Esophagus squamous epithelium (tissue), 5 donors: ENCODE results near the gene C16orf74. TPM values are rescaled to one million over a fixed set of nuclear protein-coding genes. Genes with fewer than 3 reads are reported as not detected.

ENCODE experiments used
- DNase-seq: peaks from one replicate; lab custom pipeline; 2025; lab: John Stamatoyannopoulos, UW
- H3K27ac ChIP-seq, 4 donors: fragments of 200-600 bp; sonication (generic); one replicate each; pipeline ENCODE4 v1.5.1; 2016 to 2019; ENCODE audit warnings: mild to moderate bottlenecking in 1 of 4
- H3K27me3 ChIP-seq, 4 donors: fragments of 200-600 bp; sonication (generic); 1 replicate in 3 of 4; 2 replicates in 1 of 4; pipeline versions ENCODE4 v1.5.1 to v1.6.0; 2017 to 2021; ENCODE audit warnings: antibody characterized with exemption in 1 of 4
- H3K36me3 ChIP-seq, 3 donors: fragments of 200-600 bp; sonication (generic); one replicate each; pipeline ENCODE4 v1.5.1; 2016 to 2019
- H3K4me1 ChIP-seq, 3 donors: fragments of 200-600 bp; sonication (generic); one replicate each; pipeline ENCODE4 v1.5.1; 2017 to 2019
- H3K4me3 ChIP-seq, 4 donors: fragments of 200-600 bp; sonication (generic); 1 replicate in 3 of 4; 2 replicates in 1 of 4; pipeline ENCODE4 v1.5.1; 2016 to 2019; ENCODE audit warnings: mild to moderate bottlenecking in 2 of 4, moderate library complexity in 1 of 4
- H3K9me3 ChIP-seq, 3 donors: fragments of 200-600 bp; sonication (generic); one replicate each; pipeline ENCODE4 v1.5.1; 2016 to 2019
- POLR2A ChIP-seq, 4 donors: fragments of 450-650 bp; IDR thresholded peaks; one replicate each; pipeline ENCODE4 v1.6.1; 2017; ENCODE audit warnings: antibody characterized with exemption in 4 of 4, mild to moderate bottlenecking in 4 of 4, moderate library complexity in 3 of 4
- WGBS, 2 donors: methylation state at CpG; one replicate each; pipeline ENCODE4 v1.1.5; 2018; 5-methylcytosine and 5-hydroxymethylcytosine counted together
- intact Hi-C: fragments of 100-400 bp; cut with DNase I; formaldehyde crosslinking; loops from one replicate; pipeline ENCODE4 v1.15.0; 2022
- total RNA-seq, 4 donors: library from RNA; depleted of rRNA; stranded (reverse); fragments of >200 nt; gene quantifications; one replicate each; pipeline ENCODE4 v1.1.0, GENCODE V29; 2016
- TF ChIP-seq, protein P1 (sequence below), 6 experiments: fragments of 450-650 bp in 4 of 6; fragments of 200-600 bp in 2 of 6; sonication (generic) in 2 of 6; IDR thresholded peaks; one replicate each; pipeline ENCODE4 v1.5.1; 2016 to 2019; ENCODE audit warnings: antibody characterized with exemption in 6 of 6, mild to moderate bottlenecking in 4 of 6, moderate library complexity in 4 of 6
- donor health status: DM: yes; HTN: yes; CAD: no.

The C16orf74 gene
- total RNA-seq, 4 donors from 2014 or later = 3.8 to 24.8 (median 6.4) TPM

DNA sequence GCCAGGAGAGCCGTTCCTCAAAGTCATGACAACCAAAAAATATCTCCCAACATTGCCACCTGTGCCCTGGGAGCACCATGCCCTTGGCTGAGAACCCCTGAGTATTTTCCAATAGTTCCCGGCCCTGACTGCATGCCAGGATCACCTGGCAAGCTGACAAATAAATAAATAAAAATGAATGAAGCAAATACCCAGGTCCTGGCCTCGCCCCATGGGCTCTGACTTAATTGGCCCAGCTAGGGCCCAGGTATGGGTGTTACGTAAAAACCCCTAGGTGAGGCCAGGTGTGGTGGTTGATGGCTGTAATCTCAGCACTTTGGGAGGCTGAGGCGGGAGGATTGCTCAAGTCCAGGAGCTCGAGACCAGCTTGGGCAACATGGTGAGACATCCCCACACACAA, 2.7 kb upstream of the C16orf74 start:
- intact Hi-C loops = no loop called here
- no peak overlapping the region for H3K4me3 ChIP-seq
- H3K4me1 ChIP-seq = peaks cover 32 to 54% (median 35%) of the 10 kb centered on the region in 3 donors
- no peak for DNase-seq
- peaks cover 0 to 37% (median 0%) of the 10 kb centered on the region in 4 donors for H3K27me3 ChIP-seq
- no peak overlapping the region for H3K27ac ChIP-seq
- WGBS, 2 donors = 38 to 63% methylated on average over 4 of the region's 6 CpGs
- H3K36me3 ChIP-seq = no peaks in the 10 kb centered on the region
- no peaks in the 10 kb centered on the region for H3K9me3 ChIP-seq
- TF ChIP-seq POLR2A (IDR thresholded peaks at IDR 0.05) = no peak
- TF ChIP-seq, protein P1, sequence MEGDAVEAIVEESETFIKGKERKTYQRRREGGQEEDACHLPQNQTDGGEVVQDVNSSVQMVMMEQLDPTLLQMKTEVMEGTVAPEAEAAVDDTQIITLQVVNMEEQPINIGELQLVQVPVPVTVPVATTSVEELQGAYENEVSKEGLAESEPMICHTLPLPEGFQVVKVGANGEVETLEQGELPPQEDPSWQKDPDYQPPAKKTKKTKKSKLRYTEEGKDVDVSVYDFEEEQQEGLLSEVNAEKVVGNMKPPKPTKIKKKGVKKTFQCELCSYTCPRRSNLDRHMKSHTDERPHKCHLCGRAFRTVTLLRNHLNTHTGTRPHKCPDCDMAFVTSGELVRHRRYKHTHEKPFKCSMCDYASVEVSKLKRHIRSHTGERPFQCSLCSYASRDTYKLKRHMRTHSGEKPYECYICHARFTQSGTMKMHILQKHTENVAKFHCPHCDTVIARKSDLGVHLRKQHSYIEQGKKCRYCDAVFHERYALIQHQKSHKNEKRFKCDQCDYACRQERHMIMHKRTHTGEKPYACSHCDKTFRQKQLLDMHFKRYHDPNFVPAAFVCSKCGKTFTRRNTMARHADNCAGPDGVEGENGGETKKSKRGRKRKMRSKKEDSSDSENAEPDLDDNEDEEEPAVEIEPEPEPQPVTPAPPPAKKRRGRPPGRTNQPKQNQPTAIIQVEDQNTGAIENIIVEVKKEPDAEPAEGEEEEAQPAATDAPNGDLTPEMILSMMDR (IDR thresholded peaks at IDR 0.05) = no peak

DNA sequence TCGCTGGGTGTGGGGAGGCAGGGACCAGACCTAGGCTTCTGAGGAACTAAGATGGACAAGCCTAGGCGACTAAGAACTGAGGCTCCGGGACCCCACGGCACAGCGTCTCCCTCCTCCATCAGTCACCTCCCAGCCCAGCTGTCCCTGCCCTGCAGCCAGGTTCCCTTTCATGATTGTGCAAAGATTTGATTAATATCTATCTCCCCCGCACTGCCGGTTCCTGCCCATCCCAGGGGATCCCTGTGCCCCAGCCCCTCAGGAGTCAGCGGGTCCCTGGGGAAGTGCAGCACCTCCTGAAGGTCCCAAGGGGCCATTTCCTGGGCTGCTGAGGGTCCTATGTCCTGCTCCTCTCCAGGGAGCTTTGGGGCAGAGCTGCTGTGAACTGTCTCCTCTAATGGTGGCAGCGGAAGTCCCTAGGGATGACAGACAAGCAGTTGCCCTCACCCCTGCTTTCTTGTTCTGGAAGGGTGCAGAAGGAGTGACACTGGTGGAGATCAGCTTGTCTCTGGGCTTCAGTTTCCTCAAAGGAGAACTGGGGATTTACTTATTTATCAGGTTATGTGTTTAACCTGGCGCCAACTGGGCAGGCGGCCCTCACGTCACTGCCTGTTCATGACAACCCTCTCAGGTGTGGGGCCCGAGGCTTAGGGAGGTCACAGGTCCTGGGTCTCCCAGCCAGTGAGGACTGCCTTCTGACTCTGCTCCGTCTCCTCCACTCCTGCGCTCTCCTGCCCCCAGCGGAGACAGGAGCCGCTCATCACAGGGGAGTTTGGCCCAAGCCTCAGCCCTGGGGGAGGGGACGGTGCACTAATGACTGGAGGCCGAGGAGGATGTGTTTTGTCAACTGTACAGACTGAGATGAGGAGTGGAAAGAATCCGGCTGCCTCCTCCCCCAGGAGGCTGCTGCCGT, 1.9 kb upstream of the C16orf74 start:
- no peak for DNase-seq
- TF ChIP-seq, protein P1 (IDR thresholded peaks at IDR 0.05) = peak in 1 of 6 experiments; percentile 44
- no peak for TF ChIP-seq POLR2A (IDR thresholded peaks at IDR 0.05)
- intact Hi-C loops = no loop called here
- Histone ChIP-seq H3K36me3 (no peaks in the 10 kb centered on the region), H3K27ac (no peak overlapping the region), H3K27me3 (peaks cover 0 to 35% (median 0%) of the 10 kb centered on the region in 4 donors), H3K4me1 (peaks cover 32 to 54% (median 35%) of the 10 kb centered on the region in 3 donors), H3K4me3 (no peak overlapping the region), H3K9me3 (no peaks in the 10 kb centered on the region)
- 35 to 52% methylated on average over 8 to 13 of the region's 21 CpGs for WGBS, 2 donors

DNA sequence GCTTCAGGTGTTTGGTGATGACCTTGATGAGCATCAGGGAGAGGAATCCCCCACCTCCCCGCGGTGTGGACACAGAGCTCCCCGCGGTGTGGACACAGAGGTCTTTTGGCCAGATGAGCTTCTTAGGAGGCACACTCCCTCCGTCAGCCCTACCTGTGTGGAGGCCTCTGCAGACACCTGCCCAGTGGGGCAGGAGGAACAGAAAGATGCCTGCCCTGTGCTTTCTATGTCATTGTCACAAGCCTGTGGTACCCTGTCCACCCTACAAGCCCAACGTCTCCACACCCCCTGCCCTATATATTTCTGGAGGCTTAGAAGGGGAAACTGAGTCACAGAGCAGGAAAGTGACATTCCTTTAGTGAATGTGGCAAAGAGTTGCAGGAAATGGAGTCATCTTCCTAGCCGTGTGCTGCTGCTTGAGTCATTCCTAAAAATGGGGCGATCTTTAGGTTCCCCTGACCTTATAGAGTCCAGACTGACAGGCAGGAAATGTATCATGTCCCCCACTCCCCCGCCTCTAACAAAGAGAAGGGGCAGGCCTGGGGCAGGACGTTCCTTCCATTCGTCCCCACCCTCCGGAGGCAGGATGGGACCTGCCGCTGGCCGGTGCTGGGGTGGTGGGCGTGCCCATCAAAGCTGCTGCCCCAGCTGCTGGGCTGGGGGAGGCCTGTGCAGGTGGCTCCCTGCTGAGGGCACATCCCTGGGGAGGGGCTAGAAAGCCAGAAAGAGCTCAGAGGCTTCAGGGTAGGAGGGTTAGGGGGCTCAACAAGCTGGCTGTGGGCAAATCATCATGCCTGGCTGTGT, 1.0 kb upstream of the C16orf74 start:
- H3K27ac ChIP-seq = peak overlapping the region in 3 of 4 donors; percentile 22 to 69 (median 32)
- 12 to 17% methylated on average over 10 of the region's 15 CpGs for WGBS, 2 donors

DNA sequence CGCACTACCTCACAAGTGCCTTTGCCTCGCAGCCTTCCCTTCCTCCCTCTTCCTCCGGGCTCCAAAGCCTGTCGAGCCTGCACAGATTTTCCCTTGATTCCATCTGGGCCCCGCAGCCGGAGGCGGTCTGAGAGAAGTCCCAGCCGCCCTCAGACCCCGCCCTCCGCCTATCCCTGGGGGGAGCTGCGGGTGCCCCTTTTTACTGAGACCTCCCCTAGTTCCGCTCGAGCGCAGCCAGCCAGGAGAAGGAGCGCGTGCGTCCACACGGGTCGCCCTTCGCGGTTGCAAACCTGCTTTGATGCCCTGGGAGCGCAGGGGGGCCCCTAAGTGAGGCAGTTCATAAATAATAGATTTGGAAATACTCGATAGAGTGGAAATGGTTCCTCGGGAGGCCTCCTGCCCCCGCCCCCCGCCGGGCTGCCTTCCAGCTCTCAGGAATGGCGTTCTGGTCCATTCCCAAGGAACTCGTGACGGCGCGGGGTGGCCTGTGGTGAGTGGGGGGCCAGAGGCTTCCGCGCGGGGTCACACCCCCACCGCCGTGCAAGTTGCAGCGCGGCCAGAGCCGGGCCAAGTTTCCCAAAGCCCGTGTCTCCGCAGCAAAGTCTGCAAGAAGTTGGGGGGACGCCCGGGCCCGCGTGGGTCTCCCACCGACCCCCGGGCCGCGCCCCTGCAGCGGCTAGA, 610 bp downstream of the C16orf74 start:
- H3K36me3 ChIP-seq = no peaks in the 10 kb centered on the region
- intact Hi-C loops = no loop called here
- TF ChIP-seq, protein P1 (IDR thresholded peaks at IDR 0.05) = peak in 1 of 6 experiments; percentile 9
- no peak for TF ChIP-seq POLR2A (IDR thresholded peaks at IDR 0.05)
- H3K4me3 ChIP-seq = peak overlapping the region; percentile 39 to 69 (median 58)
- 0 to 2% methylated on average over 10 to 11 of the region's 51 CpGs for WGBS, 2 donors
- H3K9me3 ChIP-seq = no peaks in the 10 kb centered on the region
- peaks cover 37 to 75% (median 49%) of the 10 kb centered on the region in 3 donors for H3K4me1 ChIP-seq
- peak overlapping the region; percentile 21 to 69 (median 47) for H3K27ac ChIP-seq
- peaks cover 0 to 35% (median 0%) of the 10 kb centered on the region in 4 donors for H3K27me3 ChIP-seq
- DNase-seq = no peak

More for the DNA sequence above, 1.0 kb upstream of the C16orf74 start:
- no peaks in the 10 kb centered on the region for H3K36me3 ChIP-seq
- H3K4me3 ChIP-seq = peak overlapping the region in 1 of 4 donors; percentile 69
- no peaks in the 10 kb centered on the region for H3K9me3 ChIP-seq
- H3K4me1 ChIP-seq = peaks cover 32 to 60% (median 39%) of the 10 kb centered on the region in 3 donors
- intact Hi-C loops = no loop called here
- TF ChIP-seq POLR2A (IDR thresholded peaks at IDR 0.05) = no peak
- TF ChIP-seq, protein P1 (IDR thresholded peaks at IDR 0.05) = no peak
- H3K27me3 ChIP-seq = peaks cover 0 to 35% (median 0%) of the 10 kb centered on the region in 4 donors
- DNase-seq = no peak
